GM12878 (cell line): ENCODE results near the gene ZDHHC14. TPM values are rescaled to one million over a fixed set of nuclear protein-coding genes. Genes with fewer than 3 reads are reported as not detected.

Experiments used
- ATAC-seq: fragments of 200-7000 bp; cut with Tn5 transposase; 3 replicates; pipeline ENCODE4 v1.9.1; 2020; ENCODE audit warnings: mild to moderate bottlenecking, moderate library complexity
- BruUV-seq: library from RNA; stranded (reverse); fragments of 400-500 nt; replicated peaks from 2 replicates; lab custom pipeline; 2021; lab: Mats Ljungman, UMichigan
- CTCF ChIA-PET: fragments of 300-600 bp; sonication (Branson Sonifier 250); formaldehyde crosslinking; extraction: SDS; loops from one replicate; lab custom pipeline; 2021; ENCODE audit warnings: inconsistent platforms; lab: Yijun Ruan, JAX
- POLR2A ChIA-PET: fragments of 350-600 bp; formaldehyde crosslinking; extraction: SDS; loops from one replicate; lab custom pipeline; 2021; ENCODE audit warnings: inconsistent platforms; lab: Charles Lee
- RAD21 ChIA-PET: fragments of 300-600 bp; sonication (Branson Sonifier 250); formaldehyde crosslinking; loops from one replicate; lab custom pipeline; 2023; ENCODE audit warnings: antibody characterized with exemption; ENCODE audit not compliant: unreplicated experiment; lab: Charles Lee
- SMC1A ChIA-PET: fragments of 300-600 bp; sonication (Branson Sonifier 250); formaldehyde crosslinking; loops from one replicate; lab custom pipeline; 2023; ENCODE audit not compliant: unreplicated experiment, uncharacterized antibody; lab: Charles Lee
- DNase-seq: peaks from one replicate; pipeline ENCODE4 v3.0.0-alpha.2; 2011; ENCODE audit warnings: low read depth, low spot score
- FAIRE-seq: peaks from 3 replicates; lab custom pipeline; 2011; peaks lifted over from hg19 to GRCh38; lab: Jason Lieb, UNC
- H2AFZ ChIP-seq: 2 replicates; pipeline ENCODE4 v1.6.0; 2011; ENCODE audit warnings: low read depth, low read length, control low read depth; ENCODE audit not compliant: control insufficient read depth
- H3K27ac ChIP-seq: 2 replicates; pipeline ENCODE4 v1.5.1; 2011; ENCODE audit warnings: control low read depth; ENCODE audit not compliant: control insufficient read depth, insufficient read depth
- H3K27me3 ChIP-seq, 2 experiments: replicated peaks in 1 of 2; 2 replicates each; pipeline versions ENCODE4 v1.6.0 to v1.6.1; 2011; ENCODE audit warnings: low read length in 1 of 2; ENCODE audit not compliant: control insufficient read depth in 2 of 2, insufficient read depth in 2 of 2
- H3K36me3 ChIP-seq, 2 experiments: 2 replicates each; pipeline ENCODE4 v1.5.1; 2011; ENCODE audit warnings: low read length in 1 of 2; ENCODE audit not compliant: control insufficient read depth in 2 of 2, insufficient read depth in 2 of 2
- H3K4me1 ChIP-seq: 2 replicates; pipeline ENCODE4 v1.6.1; 2011; ENCODE audit warnings: mild to moderate bottlenecking, low read length, moderate library complexity, mixed read lengths; ENCODE audit not compliant: control insufficient read depth, insufficient read depth
- H3K4me2 ChIP-seq: 2 replicates; pipeline ENCODE4 v1.6.0; 2011; ENCODE audit warnings: control low read depth; ENCODE audit not compliant: control insufficient read depth, insufficient read depth
- H3K4me3 ChIP-seq: fragments of 200-600 bp; sonication (generic); 2 replicates; pipeline ENCODE4 v1.5.1; 2016
- H3K79me2 ChIP-seq: 2 replicates; pipeline ENCODE4 v1.6.0; 2011; ENCODE audit warnings: low read length; ENCODE audit not compliant: control insufficient read depth, insufficient read depth
- H3K9ac ChIP-seq: 2 replicates; pipeline ENCODE4 v1.8.0; 2011; ENCODE audit warnings: low read length, control low read depth, mixed read lengths; ENCODE audit not compliant: control insufficient read depth, insufficient read depth
- H3K9me3 ChIP-seq: replicated peaks from 3 replicates; pipeline ENCODE4 v1.5.1; 2011; ENCODE audit warnings: mild to moderate bottlenecking, low read length; ENCODE audit not compliant: control insufficient read depth, insufficient read depth
- H4K20me1 ChIP-seq: 2 replicates; pipeline ENCODE4 v1.6.0; 2011; ENCODE audit not compliant: control insufficient read depth, insufficient read depth
- BCL11A ChIP-seq: IDR thresholded peaks from 2 replicates; pipeline ENCODE4 v1.6.1; 2011; ENCODE audit warnings: low read depth, low read length
- FOXK2 ChIP-seq: fragments of 450-650 bp; IDR thresholded peaks from 2 replicates; pipeline ENCODE4 v1.6.1; 2017; ENCODE audit warnings: mild to moderate bottlenecking, moderate library complexity
- GATAD2B ChIP-seq: fragments of 450-650 bp; conservative IDR thresholded peaks from 2 replicates; pipeline ENCODE4 v1.6.1; 2017; ENCODE audit warnings: low read depth, mild to moderate bottlenecking, moderate library complexity
- IKZF1 ChIP-seq: fragments of 450-650 bp; conservative IDR thresholded peaks from 2 replicates; pipeline ENCODE4 v1.6.1; 2017; ENCODE audit warnings: antibody characterized with exemption, mild to moderate bottlenecking
- NR2F1 ChIP-seq: fragments of 450-650 bp; conservative IDR thresholded peaks from 2 replicates; pipeline ENCODE4 v1.6.1; 2017; ENCODE audit warnings: mild to moderate bottlenecking
- SMAD5 ChIP-seq: IDR thresholded peaks from 2 replicates; pipeline ENCODE4 v1.6.1; 2016; ENCODE audit warnings: antibody characterized with exemption, low read depth
- SPI1 ChIP-seq: IDR thresholded peaks from 2 replicates; pipeline ENCODE4 v1.6.1; 2011; ENCODE audit warnings: low read depth, mild to moderate bottlenecking, low read length, moderate library complexity, borderline replicate concordance; ENCODE audit not compliant: insufficient read depth
- SUZ12 ChIP-seq: fragments of 200-600 bp; sonication (generic); IDR thresholded peaks from one replicate; pipeline ENCODE4 v1.6.1; 2018; ENCODE audit warnings: antibody characterized with exemption, mild to moderate bottlenecking; ENCODE audit not compliant: unreplicated experiment
- YBX1 ChIP-seq: fragments of 450-650 bp; IDR thresholded peaks from 2 replicates; pipeline ENCODE4 v1.6.1; 2016; ENCODE audit warnings: antibody characterized with exemption
- ZNF622 ChIP-seq: fragments of 450-650 bp; IDR thresholded peaks from 2 replicates; pipeline ENCODE4 v1.6.1; 2017; ENCODE audit warnings: mild to moderate bottlenecking, inconsistent platforms
- WGBS: methylation state at CpG from one replicate; pipeline ENCODE4 v1.1.6; 2016; ENCODE audit warnings: low lambda C conversion rate; ENCODE audit not compliant: insufficient replicate concordance, insufficient coverage; ENCODE audit errors: missing lambda C conversion rate; 5-methylcytosine and 5-hydroxymethylcytosine counted together
- in situ Hi-C: fragments of 300-500 bp; cut with MboI; formaldehyde crosslinking; loops from 9 replicates; pipeline ENCODE4 v1.14.3; 2018; ENCODE audit warnings: mixed read lengths
- intact Hi-C: fragments of 100-400 bp; cut with micrococcal nuclease; formaldehyde crosslinking; loops from one replicate; pipeline ENCODE4 v1.14.2; 2022; ENCODE audit not compliant: unreplicated experiment
- polyA plus RNA-seq, 11 experiments: library from polyadenylated mRNA; depleted of rRNA in 4 of 11; unstranded in 6 of 11; stranded (reverse) in 5 of 11; fragments of >200 nt; fragmentation: Nextera tagmentation in 4 of 11; fragmentation: Illumina TruSeq in 1 of 11; extraction: Ambion mirVana in 4 of 11; extraction: Trizol in 1 of 11; gene quantifications; 1 replicate in 1 of 11; 2 replicates in 10 of 11; pipeline versions ENCODE4 v1.2.1 to v1.2.3, GENCODE V29; 2011 to 2016; ENCODE audit warnings: inconsistent platforms in 2 of 11, missing spikeins in 2 of 11, low read depth in 1 of 11
- total RNA-seq, 4 experiments: library from RNA; depleted of rRNA in 3 of 4; stranded (reverse); fragments of >200 nt in 3 of 4; fragmentation: Illumina TruSeq in 1 of 4; extraction: Trizol in 1 of 4; gene quantifications; 2 replicates each; pipeline versions ENCODE4 v1.2.1 to v1.2.3, GENCODE V29; 2013 to 2021
- TF ChIP-seq, protein P1 (sequence below): IDR thresholded peaks from 2 replicates; pipeline ENCODE4 v1.6.1; 2011; ENCODE audit warnings: borderline replicate concordance, low read depth, mild to moderate bottlenecking, moderate library complexity, low read length; ENCODE audit not compliant: insufficient read depth, poor library complexity, severe bottlenecking
- TF ChIP-seq, protein P2 (sequence below): fragments of 450-650 bp; IDR thresholded peaks from 2 replicates; pipeline ENCODE4 v1.6.1; 2014; ENCODE audit warnings: mild to moderate bottlenecking
- TF ChIP-seq, protein P3 (sequence below): IDR thresholded peaks from 2 replicates; pipeline ENCODE4 v1.6.1; 2011; ENCODE audit warnings: borderline replicate concordance, low read depth, mild to moderate bottlenecking, moderate library complexity, mixed read lengths, low read length; ENCODE audit not compliant: insufficient read depth; ENCODE audit errors: extremely low read length

Gene ZDHHC14
- total and polyA plus RNA-seq, 10 of the 15 experiments (the other 5 are each of a cell fraction or from before 2014, with no cell fraction given) = 0.15 to 16.0 (median 0.76) TPM; not detected in 1

DNA sequence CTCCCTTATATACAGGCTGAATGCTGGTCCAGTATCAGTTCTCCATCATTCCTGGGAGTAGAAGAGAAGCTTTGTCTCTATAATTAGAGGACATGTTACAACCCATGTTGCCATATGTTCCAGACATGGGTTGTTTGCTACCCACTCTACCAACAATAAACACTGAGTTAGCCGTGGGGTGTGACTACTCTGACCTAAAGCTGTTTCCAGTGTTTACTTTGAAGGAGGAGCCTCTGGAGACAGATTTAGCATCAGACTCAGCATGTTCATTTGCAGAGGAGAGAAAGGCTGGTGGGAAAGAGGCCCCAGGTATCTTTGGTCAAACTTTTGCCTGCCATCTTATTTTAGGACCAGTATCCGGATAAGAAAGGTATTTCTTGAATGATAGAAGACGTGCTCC, 284.2 kb downstream of the ZDHHC14 start:
- H4K20me1 ChIP-seq = no peaks in the 10 kb centered on the region
- no peaks in the 10 kb centered on the region for H3K27me3 ChIP-seq
- no peaks in the 10 kb centered on the region for H3K4me1 ChIP-seq
- H3K4me3 ChIP-seq = no peak overlapping the region
- FAIRE-seq = no peak
- no peak for DNase-seq
- no peak for TF ChIP-seq GATAD2B
- no peak for TF ChIP-seq NR2F1
- no peak for TF ChIP-seq IKZF1
- no peak for TF ChIP-seq FOXK2
- TF ChIP-seq, all 136 proteins: peak for 0
- POLR2A ChIA-PET = interaction anchor here (1.3 kb wide), 1 partner anchor 347 kb away, joined by 4 read pairs; no protein-coding TSS in a partner anchor
- intact Hi-C loops = loop anchor here (5.0 kb wide), 2 partner anchors 268 to 283 kb away; partner anchors contain the start of gene ZDHHC14
- Histone ChIP-seq H3K9ac (no peak overlapping the region), H3K9me3 (no peaks in the 10 kb centered on the region; the same call in 2 of the 3 replicates), H3K4me2 (no peak overlapping the region), H3K79me2 (no peaks in the 10 kb centered on the region), H2AFZ (no peak overlapping the region), H3K36me3 (no peaks in the 10 kb centered on the region), H3K27ac (no peak overlapping the region)
- CTCF ChIA-PET = interaction anchor here (1.0 to 7.2 kb wide), 15 partner anchors 12 to 351 kb away, joined by 3 to 96 read pairs (median 14); partner anchors contain the start of gene TMEM242
- SMC1A ChIA-PET = interaction anchor here (1.4 to 5.4 kb wide), 14 partner anchors 17 to 350 kb away, joined by 3 to 74 read pairs (median 10); partner anchors contain the start of gene TMEM242
- in situ Hi-C loops = no loop called here
- ATAC-seq = no peak
- 62% methylated on average over 3 of the region's 3 CpGs for WGBS
- BruUV-seq = no TSS peak
- RAD21 ChIA-PET = interaction anchor here (1.2 to 5.6 kb wide), 7 partner anchors 95 to 350 kb away, joined by 3 to 47 read pairs (median 14); no protein-coding TSS in a partner anchor

- in situ Hi-C loops (no loop called here), intact Hi-C loops (loop anchor here (1.0 to 5.0 kb wide), 6 partner anchors 105 to 352 kb away; partner anchors contain the start of genes TMEM242 and ZDHHC14)
- 71% methylated on average over 3 of the region's 3 CpGs for WGBS
- Histone ChIP-seq H3K4me1 (no peaks in the 10 kb centered on the region), H3K27me3 (0 out of 4 replicates have a peak, but pooled peaks cover 0 to 2% of the 10 kb centered on the region in 2 experiments), H3K27ac (no peak overlapping the region), H3K4me2 (no peak overlapping the region), H2AFZ (no peak overlapping the region), H3K79me2 (no peaks in the 10 kb centered on the region), H4K20me1 (no peaks in the 10 kb centered on the region), H3K9ac (no peak overlapping the region), H3K4me3 (no peak overlapping the region), H3K9me3 (no peaks in the 10 kb centered on the region; the same call in 2 of the 3 replicates), H3K36me3 (no peaks in the 10 kb centered on the region)
- ChIA-PET RAD21 (interaction anchor here (0.7 to 5.6 kb wide), 25 partner anchors 9 to 352 kb away, joined by 3 to 47 read pairs (median 4); partner anchors contain the start of gene TMEM242), CTCF (interaction anchor here (0.6 to 7.2 kb wide), 40 partner anchors 8 to 579 kb away, joined by 3 to 96 read pairs (median 4); partner anchors contain the start of gene TMEM242), SMC1A (interaction anchor here (0.6 to 5.4 kb wide), 45 partner anchors 10 to 471 kb away, joined by 3 to 74 read pairs (median 4); partner anchors contain the start of gene TMEM242), POLR2A (interaction anchor here (1.3 to 1.4 kb wide), 2 partner anchors 349 to 352 kb away, joined by 4 to 5 read pairs; no protein-coding TSS in a partner anchor)
- no TSS peak for BruUV-seq
- DNase-seq = no peak
- FAIRE-seq = no peak
- no peak for ATAC-seq
- TF ChIP-seq SPI1 (no peak), ZNF622 (no peak), YBX1 (no peak), SMAD5 (no peak), BCL11A (no peak), SUZ12 (no peak)
- TF ChIP-seq, protein P1, sequence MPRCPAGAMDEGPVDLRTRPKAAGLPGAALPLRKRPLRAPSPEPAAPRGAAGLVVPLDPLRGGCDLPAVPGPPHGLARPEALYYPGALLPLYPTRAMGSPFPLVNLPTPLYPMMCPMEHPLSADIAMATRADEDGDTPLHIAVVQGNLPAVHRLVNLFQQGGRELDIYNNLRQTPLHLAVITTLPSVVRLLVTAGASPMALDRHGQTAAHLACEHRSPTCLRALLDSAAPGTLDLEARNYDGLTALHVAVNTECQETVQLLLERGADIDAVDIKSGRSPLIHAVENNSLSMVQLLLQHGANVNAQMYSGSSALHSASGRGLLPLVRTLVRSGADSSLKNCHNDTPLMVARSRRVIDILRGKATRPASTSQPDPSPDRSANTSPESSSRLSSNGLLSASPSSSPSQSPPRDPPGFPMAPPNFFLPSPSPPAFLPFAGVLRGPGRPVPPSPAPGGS = no peak
- TF ChIP-seq, protein P2, sequence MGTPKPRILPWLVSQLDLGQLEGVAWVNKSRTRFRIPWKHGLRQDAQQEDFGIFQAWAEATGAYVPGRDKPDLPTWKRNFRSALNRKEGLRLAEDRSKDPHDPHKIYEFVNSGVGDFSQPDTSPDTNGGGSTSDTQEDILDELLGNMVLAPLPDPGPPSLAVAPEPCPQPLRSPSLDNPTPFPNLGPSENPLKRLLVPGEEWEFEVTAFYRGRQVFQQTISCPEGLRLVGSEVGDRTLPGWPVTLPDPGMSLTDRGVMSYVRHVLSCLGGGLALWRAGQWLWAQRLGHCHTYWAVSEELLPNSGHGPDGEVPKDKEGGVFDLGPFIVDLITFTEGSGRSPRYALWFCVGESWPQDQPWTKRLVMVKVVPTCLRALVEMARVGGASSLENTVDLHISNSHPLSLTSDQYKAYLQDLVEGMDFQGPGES = no peak
- TF ChIP-seq, protein P3, sequence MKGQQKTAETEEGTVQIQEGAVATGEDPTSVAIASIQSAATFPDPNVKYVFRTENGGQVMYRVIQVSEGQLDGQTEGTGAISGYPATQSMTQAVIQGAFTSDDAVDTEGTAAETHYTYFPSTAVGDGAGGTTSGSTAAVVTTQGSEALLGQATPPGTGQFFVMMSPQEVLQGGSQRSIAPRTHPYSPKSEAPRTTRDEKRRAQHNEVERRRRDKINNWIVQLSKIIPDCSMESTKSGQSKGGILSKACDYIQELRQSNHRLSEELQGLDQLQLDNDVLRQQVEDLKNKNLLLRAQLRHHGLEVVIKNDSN = no peak
These were observed 285.7 kb downstream of the ZDHHC14 start for GRCh38 chr6:157666729-157667128.
